A549 (cell line): ENCODE data around the gene ADGRB2.

ENCODE experiments used
- CBX2 ChIP-seq: fragments of 200-600 bp; sonication (generic); IDR thresholded peaks from 2 replicates; pipeline ENCODE4 v1.6.1; 2016; ENCODE audit warnings: low read depth, mild to moderate bottlenecking, borderline replicate concordance
- CHD2 ChIP-seq: fragments of 150-350 bp; IDR thresholded peaks from 2 replicates; pipeline ENCODE4 v1.6.1; 2014; ENCODE audit warnings: low read length; ENCODE audit not compliant: partially characterized antibody
- CTCF ChIP-seq: fragments of >200 bp; sonication (Bioruptor Twin); formaldehyde crosslinking; IDR thresholded peaks from 3 replicates; pipeline ENCODE4 v1.5.1; 2016
- EP300 ChIP-seq, 2 experiments: fragments of >200 bp; sonication (Bioruptor Twin); formaldehyde crosslinking; IDR thresholded peaks; 2 replicates in 1 of 2; 3 replicates in 1 of 2; pipeline ENCODE4 v1.6.1; 2016 to 2017
- HDAC2 ChIP-seq: fragments of 200-600 bp; sonication (generic); IDR thresholded peaks from 2 replicates; pipeline ENCODE4 v1.6.1; 2016
- JUN ChIP-seq, 2 experiments: fragments of >200 bp; sonication (Bioruptor Twin); formaldehyde crosslinking; IDR thresholded peaks; 2 replicates in 1 of 2; 3 replicates in 1 of 2; pipeline ENCODE4 v1.6.1; 2016 to 2017
- JUNB ChIP-seq: fragments of >200 bp; sonication (Bioruptor Twin); formaldehyde crosslinking; IDR thresholded peaks from 2 replicates; pipeline ENCODE4 v1.6.1; 2016
- POLR2A ChIP-seq: IDR thresholded peaks from 2 replicates; pipeline ENCODE4 v1.6.1; 2012; ENCODE audit warnings: mild to moderate bottlenecking, low read length
- POLR2AphosphoS2 ChIP-seq: conservative IDR thresholded peaks from 2 replicates; pipeline ENCODE4 v1.6.1; 2012; ENCODE audit warnings: low read length, improper control_type of control experiment, inconsistent platforms
- REST ChIP-seq: fragments of 200-600 bp; sonication (generic); IDR thresholded peaks from 2 replicates; pipeline ENCODE4 v1.6.1; 2016; ENCODE audit warnings: antibody characterized with exemption, mild to moderate bottlenecking, moderate library complexity
- SREBF2 ChIP-seq: fragments of 450-650 bp; IDR thresholded peaks from 2 replicates; pipeline ENCODE4 v1.6.1; 2014; ENCODE audit warnings: mild to moderate bottlenecking, moderate library complexity

GRCh38 chr1:31756578-31756977 lies 7.6 kb downstream of the ADGRB2 start:
- TF ChIP-seq CBX2 = no peak
- TF ChIP-seq CTCF = no peak
- no peak for TF ChIP-seq JUN (IDR thresholded peaks at IDR 0.05)
- no peak for TF ChIP-seq REST
- TF ChIP-seq EP300 (IDR thresholded peaks at IDR 0.05) = no peak
- no peak for TF ChIP-seq JUNB
- TF ChIP-seq POLR2A = no peak
- no peak for TF ChIP-seq HDAC2
- no peak for TF ChIP-seq CHD2
- TF ChIP-seq POLR2AphosphoS2 = no peak
- no peak for TF ChIP-seq SREBF2
